Stimulated activated CD4-positive, alpha-beta T cell treated with anti-CD3 and anti-CD28 coated beads, Interleukin-2, amount 100 ng/mL, for 48 hours (primary cell): ENCODE measurements around the gene DNASE1L2.

Source experiments
- DNase-seq, 2 donors: peaks; one replicate each; pipeline ENCODE4 v3.0.0-alpha.2; 2020

DNASE1L2 gene

DNA sequence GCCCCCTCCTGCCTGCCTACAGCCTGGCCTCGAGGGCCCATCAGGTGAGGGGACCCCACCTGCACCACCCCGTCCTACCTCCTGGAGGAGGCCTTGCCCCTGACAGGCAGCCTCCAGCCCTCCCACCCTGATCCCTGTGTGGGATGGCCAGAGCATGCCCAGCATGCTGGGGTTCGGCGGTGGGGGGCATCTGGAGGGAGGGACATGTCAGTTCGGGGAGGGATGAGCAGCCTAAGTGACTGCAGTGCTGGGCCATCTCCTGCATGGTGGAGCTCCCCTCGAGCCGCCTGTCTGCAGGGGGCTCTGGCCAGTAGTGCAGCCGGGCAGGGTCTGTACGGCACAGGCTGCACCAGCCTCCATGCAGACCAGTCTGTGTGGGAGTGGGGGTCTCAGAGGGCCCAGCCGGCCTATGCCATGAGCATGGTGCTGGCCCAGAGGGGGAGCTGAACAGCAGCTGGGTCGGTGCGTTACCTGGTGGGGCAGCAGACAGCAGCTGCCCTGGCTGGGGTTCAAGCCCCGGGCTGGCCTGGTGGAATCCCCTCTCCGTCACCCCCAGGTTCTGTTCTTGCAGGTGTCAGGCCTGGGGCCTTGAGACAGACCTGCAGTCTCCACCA lies 35.7 kb downstream of the DNASE1L2 start:
- no peak for DNase-seq

- DNase-seq = no peak
Observed at GRCh38 chr16:2273484-2273883, 37.2 kb downstream of the DNASE1L2 start.

DNA sequence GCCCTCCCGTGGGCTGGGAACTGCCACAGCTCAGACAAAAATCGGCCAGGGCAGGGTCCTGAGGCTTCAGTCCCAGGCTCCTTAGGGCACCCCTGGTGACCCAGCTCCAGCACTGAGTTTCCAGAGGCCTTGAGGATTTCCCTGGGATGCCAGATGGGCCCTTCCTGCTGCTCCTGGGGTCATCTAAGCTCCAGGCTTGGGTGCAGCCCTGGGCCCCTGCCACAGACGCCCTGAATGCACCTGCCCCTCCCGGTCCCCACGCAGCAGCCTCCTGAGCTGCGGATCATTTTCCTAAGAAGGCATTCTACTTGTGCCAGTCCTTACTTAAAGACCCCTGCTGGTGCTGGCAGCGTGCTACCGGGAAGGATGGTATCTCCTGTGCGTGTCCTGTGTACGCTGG lies 37.7 kb downstream of the DNASE1L2 start:
- no peak for DNase-seq

- no peak for DNase-seq
Observed at GRCh38 chr16:2275476-2276367, 39.5 kb downstream of the DNASE1L2 start.

DNA sequence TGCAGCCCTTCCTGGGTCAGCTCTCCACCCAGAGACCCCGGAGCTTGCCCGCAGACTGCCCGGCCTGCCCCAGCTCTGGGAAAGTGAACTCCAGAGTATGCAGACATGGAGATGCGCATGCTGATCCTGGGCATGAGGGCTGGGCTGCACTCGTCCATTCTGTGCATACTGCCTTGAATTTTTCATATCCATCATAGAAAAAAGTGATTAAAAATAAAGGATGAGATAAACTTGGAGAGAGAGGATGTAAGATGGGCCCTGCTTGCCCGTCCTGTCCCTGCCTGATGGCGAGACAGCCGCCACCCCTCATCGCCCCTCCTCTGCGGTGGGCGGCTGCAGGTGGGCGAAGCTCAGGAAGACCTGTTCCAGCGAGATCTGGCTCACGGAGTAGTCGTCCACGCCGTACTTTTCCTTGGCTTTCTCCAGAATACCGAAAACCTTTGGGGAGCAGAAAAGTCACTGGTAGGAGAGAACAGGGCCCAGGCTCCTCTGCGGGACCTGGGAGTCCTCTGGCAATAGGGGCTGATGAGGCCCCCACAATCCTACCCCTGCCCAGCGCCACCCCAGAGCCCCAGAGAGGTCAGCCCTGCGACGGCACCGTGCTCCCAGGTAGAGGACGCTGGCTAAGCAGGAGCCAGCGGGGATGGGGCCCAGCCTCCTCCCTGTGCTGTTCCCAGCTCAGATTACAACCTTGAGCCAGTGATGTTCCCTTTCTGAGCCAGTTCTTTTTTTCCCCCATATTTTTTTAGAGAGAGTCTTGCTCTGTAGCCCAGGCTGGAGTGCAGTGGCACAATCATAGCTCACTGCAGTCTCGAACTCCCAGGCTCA lies 40.3 kb downstream of the DNASE1L2 start:
- DNase-seq = no peak

DNA sequence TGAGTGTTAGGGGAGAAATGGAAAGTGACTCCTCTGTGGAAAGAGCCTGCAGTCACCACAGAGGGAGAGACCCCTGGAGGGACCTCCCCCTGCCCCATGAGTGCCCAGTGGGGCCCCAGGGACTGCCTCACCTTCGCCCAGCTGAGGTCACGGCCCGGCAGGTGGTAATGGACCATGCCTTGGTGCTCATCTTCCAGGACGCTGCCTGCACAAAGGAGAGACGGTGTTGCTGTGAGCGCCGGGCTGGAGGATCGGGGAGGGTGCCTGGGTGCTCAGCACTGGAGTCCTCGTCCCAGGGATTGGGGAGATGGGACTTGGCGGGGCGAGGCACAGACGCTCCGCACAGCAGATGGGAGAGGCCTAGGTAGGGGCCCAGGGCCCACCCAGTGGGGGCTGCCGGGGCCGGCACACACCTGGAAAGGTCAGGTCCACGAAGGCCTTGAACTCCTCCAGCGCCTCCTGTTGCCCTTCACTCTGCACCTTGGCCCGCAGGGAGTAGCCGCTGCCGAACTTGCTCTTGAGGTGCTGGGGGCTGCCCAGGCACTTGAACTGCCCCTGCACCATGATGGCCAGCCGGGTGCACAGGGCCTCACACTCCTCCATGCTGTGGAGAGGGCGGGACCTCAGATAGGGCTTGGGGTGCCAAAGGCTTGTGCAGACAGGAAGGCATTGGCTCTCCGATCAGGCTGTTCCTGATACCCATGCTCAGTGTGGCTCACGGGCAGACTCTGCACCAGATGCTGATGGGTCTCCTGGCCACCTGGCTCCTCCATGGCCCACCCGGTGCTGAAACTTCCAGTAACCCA lies 41.4 kb downstream of the DNASE1L2 start:
- DNase-seq = no peak

GRCh38 chr16:2278272-2278608 lies 42.0 kb downstream of the DNASE1L2 start:
- DNase-seq = no peak

DNA sequence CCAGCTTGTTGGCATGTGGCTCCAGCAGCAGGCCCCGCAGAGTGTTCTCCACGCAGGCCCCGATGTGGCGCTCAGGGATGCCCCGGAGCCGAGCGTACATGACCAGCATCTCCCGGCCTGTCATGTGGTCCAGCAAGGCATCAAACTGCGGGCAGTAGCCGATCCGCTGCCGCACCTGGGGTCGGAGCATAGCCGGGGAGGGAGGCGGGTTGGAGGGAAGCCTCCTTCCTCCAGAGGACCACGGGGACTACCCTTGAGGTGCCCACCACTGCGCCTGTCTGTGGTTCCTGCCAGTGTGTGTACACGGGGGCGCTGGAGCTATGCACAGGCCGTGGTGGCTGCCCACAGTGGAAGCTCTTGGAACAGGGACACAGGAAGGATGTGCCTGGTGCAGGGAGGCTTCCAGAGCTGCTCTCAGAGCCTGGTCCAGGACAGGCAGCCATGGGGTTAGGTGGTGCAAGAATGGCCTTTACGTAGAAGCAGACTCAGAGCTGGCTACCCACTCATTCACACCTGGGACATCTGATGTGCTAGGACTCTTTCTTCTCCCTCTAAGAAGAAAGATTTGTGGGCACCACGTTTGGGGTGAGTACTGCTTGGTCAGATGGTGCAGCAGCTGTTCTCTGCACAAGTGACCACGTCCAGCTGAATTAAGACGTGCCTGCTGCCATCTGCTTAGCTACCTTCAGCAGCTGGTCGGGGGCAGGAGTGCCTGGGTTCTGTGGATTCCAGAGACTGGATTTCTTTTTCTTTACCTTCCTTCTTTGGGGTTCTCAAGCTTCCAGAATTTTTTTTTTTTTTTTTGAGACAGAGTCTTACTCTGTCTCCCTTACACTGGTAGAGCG lies 42.9 kb downstream of the DNASE1L2 start:
- no peak for DNase-seq

- DNase-seq = no peak
Observed at GRCh38 chr16:2280461-2280860, 44.2 kb downstream of the DNASE1L2 start.

DNA sequence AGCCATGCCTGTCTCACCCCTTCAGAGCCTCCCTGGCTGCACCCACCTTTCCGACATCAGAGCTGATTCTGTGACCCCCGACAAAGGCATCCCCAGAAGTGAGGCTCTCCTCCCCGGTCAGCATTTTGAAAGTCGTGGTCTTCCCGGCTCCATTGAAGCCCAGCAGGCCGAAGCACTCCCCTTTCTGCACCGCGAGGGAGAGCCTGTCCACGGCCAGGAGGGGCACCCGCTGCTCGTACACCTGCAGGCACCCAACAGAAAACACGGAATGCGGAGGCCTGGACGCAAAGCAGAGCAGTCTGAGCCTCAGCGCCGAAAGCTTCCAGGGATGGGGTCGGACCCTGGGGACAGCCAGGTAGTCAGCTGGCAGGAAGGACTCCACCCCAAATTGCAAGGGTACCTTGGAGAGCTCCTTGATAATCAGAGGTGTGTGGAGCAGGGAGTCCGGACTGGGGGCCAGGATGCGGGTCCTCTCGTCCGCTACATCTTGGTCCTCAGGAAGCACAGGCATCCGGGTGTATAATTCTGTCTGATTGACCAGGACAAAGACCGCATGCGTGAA lies 44.8 kb downstream of the DNASE1L2 start:
- DNase-seq = no peak

DNA sequence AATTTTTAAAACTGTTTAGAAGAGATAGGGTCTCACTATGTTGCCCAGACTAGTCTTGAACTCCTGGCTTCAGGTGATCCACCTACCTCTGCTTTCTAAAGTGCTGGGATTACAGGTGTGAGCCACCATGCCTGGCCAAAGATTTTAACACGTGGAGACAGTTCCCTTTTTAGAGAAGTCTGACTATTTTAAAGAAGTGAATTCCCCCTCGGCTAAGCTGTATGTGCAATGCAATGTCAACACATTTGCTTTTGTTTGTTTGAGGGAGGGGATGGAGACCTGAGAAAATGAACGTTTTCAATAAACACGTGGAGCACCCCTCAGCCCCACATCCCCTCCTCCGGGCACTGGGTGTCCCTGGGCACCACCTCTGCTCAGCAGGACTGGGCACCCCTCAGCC lies 46.0 kb downstream of the DNASE1L2 start:
- no peak for DNase-seq

- no peak for DNase-seq
Observed at GRCh38 chr16:2282866-2283555, 46.8 kb downstream of the DNASE1L2 start.

GRCh38 chr16:2284001-2284770 lies 47.9 kb downstream of the DNASE1L2 start:
- DNase-seq = no peak

- no peak for DNase-seq
Observed at GRCh38 chr16:2284797-2285576, 48.7 kb downstream of the DNASE1L2 start.

DNA sequence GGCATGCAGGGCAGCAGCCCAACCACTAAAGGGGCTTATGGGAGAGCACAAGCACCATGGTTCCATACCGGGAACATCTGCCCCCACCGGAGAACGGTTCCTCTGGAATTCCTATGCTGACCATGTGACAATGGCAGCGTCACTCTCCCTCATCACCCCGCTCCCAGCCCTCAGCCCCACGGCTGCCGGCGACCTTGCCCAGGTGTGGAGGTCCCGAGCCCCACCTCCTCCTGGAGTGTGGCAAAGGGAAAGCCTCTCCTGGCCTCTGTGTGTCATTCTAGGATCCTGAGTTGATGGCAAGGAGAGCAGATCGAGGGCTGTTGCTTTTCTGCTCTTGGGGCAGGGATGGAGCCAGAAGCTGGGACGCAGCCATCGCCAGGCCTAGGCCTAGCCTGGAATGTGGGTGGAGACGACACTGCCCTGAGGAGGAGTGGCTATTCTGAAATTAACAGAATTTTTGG lies 49.5 kb downstream of the DNASE1L2 start:
- no peak for DNase-seq

DNA sequence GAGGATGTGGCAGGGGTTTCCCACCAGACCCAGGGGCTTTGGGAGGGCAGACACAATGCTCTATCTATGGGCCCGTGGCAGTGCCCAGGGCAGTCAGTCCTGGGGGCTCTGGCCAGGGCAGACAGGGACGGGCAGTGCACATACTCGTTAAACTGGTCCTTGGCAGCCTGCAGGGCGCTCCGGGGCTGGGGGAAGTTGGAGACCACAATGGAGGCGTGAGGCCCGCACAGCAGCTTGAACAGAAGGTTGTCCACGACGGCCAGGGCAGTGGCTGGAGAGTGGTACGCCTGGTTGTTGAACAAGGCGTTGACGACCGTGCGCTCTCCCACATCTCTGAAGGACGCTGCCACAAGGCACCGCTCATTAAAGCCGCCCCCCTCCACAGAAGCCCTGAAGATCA lies 50.3 kb downstream of the DNASE1L2 start:
- no peak for DNase-seq

DNA sequence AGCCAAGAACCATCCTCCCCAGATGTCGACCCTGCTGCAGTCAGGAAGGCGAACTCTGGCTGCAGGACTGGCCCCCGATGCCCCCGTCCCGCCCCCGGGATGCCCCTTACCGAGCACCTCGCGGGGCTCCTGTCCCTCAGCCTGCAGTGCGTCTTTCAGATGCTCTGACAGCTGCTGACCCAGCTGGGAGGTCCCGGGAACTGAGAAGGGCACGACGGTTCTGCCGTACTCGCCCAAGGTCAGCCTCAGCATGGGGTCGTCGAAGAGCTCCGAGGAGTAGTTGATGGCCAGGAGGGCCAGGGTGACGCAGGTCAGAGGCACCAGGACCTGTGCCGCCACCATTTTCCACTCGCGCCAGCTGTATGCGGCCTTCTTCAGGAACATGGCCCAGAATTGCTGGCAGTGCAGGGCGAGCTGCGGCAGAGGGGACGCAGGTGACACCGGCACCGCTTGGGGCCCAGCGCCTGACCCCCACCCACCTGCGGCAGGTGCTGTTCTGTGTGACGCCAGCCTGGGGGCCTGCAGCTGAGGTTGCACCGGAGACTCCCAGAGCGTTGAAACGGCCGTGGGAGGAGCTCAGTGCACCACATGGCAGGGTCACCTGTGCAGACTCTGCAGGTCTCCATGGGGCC lies 51.8 kb downstream of the DNASE1L2 start:
- DNase-seq = no peak
